LHCN-M2 (cell line): ENCODE results near the gene SH3YL1. TPM values are rescaled to one million over a fixed set of nuclear protein-coding genes. Genes with fewer than 3 reads are reported as not detected.
A peak's percentile ranks its signal among the peaks of the same experiment; 100 is the strongest.
"Not testable (repeated sequence)": the region's sequence is repeated elsewhere in the genome, so short reads cannot be mapped to it uniquely, and the experiment has no call there.

ENCODE experiments used
- DNase-seq: peaks from one replicate; pipeline ENCODE4 v3.0.0-alpha.2; 2012; ENCODE audit warnings: low read depth
- total RNA-seq: library from RNA; depleted of rRNA; stranded (reverse); fragments of >200 nt; gene quantifications from 2 replicates; pipeline ENCODE4 v1.2.3, GENCODE V29; 2014; rRNA removed

Gene SH3YL1
- total RNA-seq, 1 experiment from 2014 or later, result 24.0 TPM

- DNase-seq, result no peak
These were observed 79.1 kb downstream of the SH3YL1 start for GRCh38 chr2:184695-185094.

GRCh38 chr2:182509-183122 is 81.2 kb downstream of the SH3YL1 start:
- DNase-seq, result peak; percentile 5

- DNase-seq, result no peak
These were observed 83.5 kb downstream of the SH3YL1 start for GRCh38 chr2:180311-180710.

GRCh38 chr2:179886-180285 is 83.9 kb downstream of the SH3YL1 start:
- DNase-seq, result no peak

GRCh38 chr2:177733-178132 is 86.1 kb downstream of the SH3YL1 start:
- DNase-seq, result no peak

GRCh38 chr2:176917-177316 is 86.9 kb downstream of the SH3YL1 start:
- no peak for DNase-seq

- DNase-seq, result peak; percentile 3
These were observed 87.7 kb downstream of the SH3YL1 start for GRCh38 chr2:175880-176820.

- no peak for DNase-seq
These were observed 88.6 kb downstream of the SH3YL1 start for GRCh38 chr2:175161-175786.

GRCh38 chr2:172120-172519 is 91.7 kb downstream of the SH3YL1 start:
- not testable (repeated sequence) for DNase-seq

- no peak for DNase-seq
These were observed 94.1 kb downstream of the SH3YL1 start for GRCh38 chr2:169741-170140.

Other genes starting within 250 kb of the SH3YL1 start
- not detected in 2 replicates for gene FAM110C, start 217.5 kb downstream of the SH3YL1 start, total RNA-seq
- gene ACP1, start 915 bp upstream of the SH3YL1 start, total RNA-seq, result 113 and 121 TPM in 2 replicates
- gene ALKAL2, start 24.1 kb upstream of the SH3YL1 start, total RNA-seq, result not detected in 2 replicates